ENCODE measurements around the gene GLIS1. TPM values are rescaled to one million over a fixed set of nuclear protein-coding genes. Genes with fewer than 3 reads are reported as not detected.

The GLIS1 gene
- total and polyA plus RNA-seq, 10 of the 15 experiments (the other 5 are each of a cell fraction or from before 2014, with no cell fraction given): not detected

DNA sequence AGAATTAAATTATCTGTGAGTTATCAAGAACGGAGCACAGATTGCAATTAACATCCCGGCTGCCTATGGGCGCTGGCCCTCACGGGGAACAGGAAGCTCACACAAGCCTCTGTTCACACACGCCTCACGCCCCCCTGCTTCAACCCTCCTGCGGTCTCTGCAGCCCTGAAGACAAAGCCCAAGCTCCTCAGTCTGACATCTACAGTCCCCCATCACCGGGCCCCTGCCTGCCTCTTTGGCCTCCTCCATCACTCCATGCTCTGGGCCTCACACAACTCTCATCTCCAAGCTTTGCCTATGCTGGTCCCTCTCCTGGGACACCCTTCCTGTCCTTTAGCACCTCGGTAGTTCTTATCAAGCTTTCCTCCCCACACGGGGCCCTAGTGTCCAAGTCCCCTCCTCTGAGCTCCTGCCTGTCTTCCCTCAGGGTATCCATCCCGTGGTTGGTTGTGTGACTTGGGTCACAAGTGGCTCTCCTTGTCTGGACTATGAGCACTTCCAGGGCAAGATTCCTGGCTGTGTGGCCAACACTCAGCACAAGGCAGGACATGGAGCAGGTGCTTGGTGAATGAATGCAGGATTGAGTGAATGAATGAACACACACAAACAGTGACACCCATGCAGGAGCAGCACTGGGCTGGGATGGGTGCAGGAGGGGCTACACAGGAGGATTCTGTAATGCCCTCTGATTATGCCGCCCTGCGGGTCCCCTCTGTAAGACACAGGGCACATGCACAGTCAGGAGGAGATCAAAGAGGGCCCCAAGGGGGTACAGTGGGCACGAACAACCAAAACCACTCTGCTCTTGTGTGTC, 163.6 kb downstream of the GLIS1 start:
- Histone ChIP-seq H3K36me3 (ENCODE audit: control insufficient read depth in 2 of 2, insufficient read depth in 2 of 2, low read length in 1 of 2) (no peaks in the 10 kb centered on the region), H4K20me1 (ENCODE audit: control insufficient read depth, insufficient read depth) (no peaks in the 10 kb centered on the region), H3K9ac (ENCODE audit: control insufficient read depth, insufficient read depth, low read length) (no peak overlapping the region), H3K27ac (ENCODE audit: control insufficient read depth, insufficient read depth) (no peak overlapping the region), H2AFZ (ENCODE audit: control insufficient read depth, low read depth, low read length) (no peak overlapping the region), H3K4me2 (ENCODE audit: control insufficient read depth, insufficient read depth) (no peak overlapping the region), H3K4me3 (no peak overlapping the region), H3K79me2 (ENCODE audit: control insufficient read depth, insufficient read depth, low read length) (no peaks in the 10 kb centered on the region), H3K9me3 (replicated peaks; ENCODE audit: control insufficient read depth, insufficient read depth, low read length) (no peaks in the 10 kb centered on the region), H3K27me3 (replicated peaks in 1 of 2; ENCODE audit: control insufficient read depth in 2 of 2, insufficient read depth in 2 of 2, low read length in 1 of 2) (peaks cover 1 to 3% of the 10 kb centered on the region in 2 experiments), H3K4me1 (ENCODE audit: control insufficient read depth, insufficient read depth, low read length) (no peaks in the 10 kb centered on the region)
- ChIA-PET CTCF (no interaction called here), RAD21 (ENCODE audit: unreplicated experiment) (interaction anchor here (0.6 kb wide), 1 partner anchor 943 kb away, joined by 3 read pairs; no protein-coding TSS in a partner anchor), SMC1A (ENCODE audit: uncharacterized antibody, unreplicated experiment) (interaction anchor here (0.7 kb wide), 1 partner anchor 106 kb away, joined by 3 read pairs; no protein-coding TSS in a partner anchor), POLR2A (no interaction called here)
- no TSS peak for BruUV-seq (replicated peaks)
- WGBS (ENCODE audit: insufficient coverage, insufficient replicate concordance, low lambda C conversion rate, missing lambda C conversion rate): 11% methylated on average over 14 of the region's 14 CpGs
- intact Hi-C loops (cut with micrococcal nuclease; ENCODE audit: unreplicated experiment) (no loop called here), in situ Hi-C loops (cut with MboI) (no loop called here)
- ATAC-seq: no peak; the same call in 2 of the 3 replicates
- no peak for DNase-seq (ENCODE audit: low read depth, low spot score)
- FAIRE-seq: no peak
- TF ChIP-seq PAX5 (IDR thresholded peaks at IDR 0.05; ENCODE audit: borderline replicate concordance, low read depth, low read length) (no peak), ASH2L (IDR thresholded peaks at IDR 0.05; ENCODE audit: borderline replicate concordance, low read depth) (no peak), KAT2A (conservative IDR thresholded peaks at IDR 0.05; ENCODE audit: control insufficient read depth, low read depth, low read length) (no peak), YBX1 (IDR thresholded peaks at IDR 0.05) (no peak), POLR2AphosphoS5 (IDR thresholded peaks at IDR 0.05; ENCODE audit: low read length) (no peak), NBN (IDR thresholded peaks at IDR 0.05) (no peak), PKNOX1 (IDR thresholded peaks at IDR 0.05) (no peak), E2F8 (IDR thresholded peaks at IDR 0.05; ENCODE audit: low read depth, partially characterized antibody) (no peak), IRF4 (IDR thresholded peaks at IDR 0.05; ENCODE audit: low read depth, low read length) (no peak), ETV6 (conservative IDR thresholded peaks at IDR 0.05 in 1 of 2, IDR thresholded peaks at IDR 0.05 in 1 of 2; ENCODE audit: borderline replicate concordance in 1 of 2, low read depth in 1 of 2) (no peak), TCF3 (IDR thresholded peaks at IDR 0.05; ENCODE audit: borderline replicate concordance, insufficient read depth, low read depth, low read length) (no peak), PRDM15 (CRISPR knock-in tag; IDR thresholded peaks at IDR 0.05) (no peak)
- TF ChIP-seq, protein P1, sequence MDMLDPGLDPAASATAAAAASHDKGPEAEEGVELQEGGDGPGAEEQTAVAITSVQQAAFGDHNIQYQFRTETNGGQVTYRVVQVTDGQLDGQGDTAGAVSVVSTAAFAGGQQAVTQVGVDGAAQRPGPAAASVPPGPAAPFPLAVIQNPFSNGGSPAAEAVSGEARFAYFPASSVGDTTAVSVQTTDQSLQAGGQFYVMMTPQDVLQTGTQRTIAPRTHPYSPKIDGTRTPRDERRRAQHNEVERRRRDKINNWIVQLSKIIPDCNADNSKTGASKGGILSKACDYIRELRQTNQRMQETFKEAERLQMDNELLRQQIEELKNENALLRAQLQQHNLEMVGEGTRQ (IDR thresholded peaks at IDR 0.05; ENCODE audit: borderline replicate concordance, low read depth, low read length): no peak
- TF ChIP-seq, protein P2, sequence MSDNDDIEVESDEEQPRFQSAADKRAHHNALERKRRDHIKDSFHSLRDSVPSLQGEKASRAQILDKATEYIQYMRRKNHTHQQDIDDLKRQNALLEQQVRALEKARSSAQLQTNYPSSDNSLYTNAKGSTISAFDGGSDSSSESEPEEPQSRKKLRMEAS (IDR thresholded peaks at IDR 0.05; ENCODE audit: low read depth, low read length): no peak

All from GM12878 (cell line).